DND-41 (cell line): ENCODE results near the gene COBL.

Experiments
- EZH2 ChIP-seq: IDR thresholded peaks from 3 replicates; pipeline ENCODE4 v1.6.1; 2012; ENCODE audit warnings: borderline replicate concordance, low read depth, mild to moderate bottlenecking, moderate library complexity, low read length, inconsistent platforms; ENCODE audit not compliant: severe bottlenecking
- TF ChIP-seq, protein P1 (sequence below): IDR thresholded peaks from 2 replicates; pipeline ENCODE4 v1.5.1; 2012; ENCODE audit warnings: borderline replicate concordance, low read length, moderate library complexity, mild to moderate bottlenecking; ENCODE audit not compliant: poor library complexity, severe bottlenecking; ENCODE audit errors: extremely low read depth

DNA sequence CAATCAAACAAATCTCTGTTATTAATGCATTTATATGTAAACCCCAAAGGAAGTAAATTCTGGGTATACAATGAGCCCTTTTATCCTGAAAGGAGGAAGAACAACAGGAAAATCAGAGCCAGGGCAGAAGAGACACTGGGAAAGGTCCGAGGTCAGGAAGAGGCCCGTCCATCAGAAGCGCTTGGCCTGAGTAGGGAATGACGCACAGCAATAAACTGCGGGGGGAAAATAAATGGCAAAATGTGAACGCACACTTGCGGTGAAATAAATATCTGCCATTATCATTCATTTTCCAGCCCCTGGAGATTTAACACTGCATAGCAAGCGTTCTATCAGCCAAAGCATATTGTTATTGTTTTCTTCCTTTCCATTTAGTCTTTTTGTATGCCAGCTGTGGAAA lies 243.4 kb downstream of the COBL start:
- TF ChIP-seq, protein P1, sequence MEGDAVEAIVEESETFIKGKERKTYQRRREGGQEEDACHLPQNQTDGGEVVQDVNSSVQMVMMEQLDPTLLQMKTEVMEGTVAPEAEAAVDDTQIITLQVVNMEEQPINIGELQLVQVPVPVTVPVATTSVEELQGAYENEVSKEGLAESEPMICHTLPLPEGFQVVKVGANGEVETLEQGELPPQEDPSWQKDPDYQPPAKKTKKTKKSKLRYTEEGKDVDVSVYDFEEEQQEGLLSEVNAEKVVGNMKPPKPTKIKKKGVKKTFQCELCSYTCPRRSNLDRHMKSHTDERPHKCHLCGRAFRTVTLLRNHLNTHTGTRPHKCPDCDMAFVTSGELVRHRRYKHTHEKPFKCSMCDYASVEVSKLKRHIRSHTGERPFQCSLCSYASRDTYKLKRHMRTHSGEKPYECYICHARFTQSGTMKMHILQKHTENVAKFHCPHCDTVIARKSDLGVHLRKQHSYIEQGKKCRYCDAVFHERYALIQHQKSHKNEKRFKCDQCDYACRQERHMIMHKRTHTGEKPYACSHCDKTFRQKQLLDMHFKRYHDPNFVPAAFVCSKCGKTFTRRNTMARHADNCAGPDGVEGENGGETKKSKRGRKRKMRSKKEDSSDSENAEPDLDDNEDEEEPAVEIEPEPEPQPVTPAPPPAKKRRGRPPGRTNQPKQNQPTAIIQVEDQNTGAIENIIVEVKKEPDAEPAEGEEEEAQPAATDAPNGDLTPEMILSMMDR, result no peak
- TF ChIP-seq EZH2, result no peak
